ENCODE measurements around the gene RAPGEF6.

- no peak for TF ChIP-seq CTCF (tag by site-specific recombination; IDR thresholded peaks at IDR 0.05)
- no peak for TF ChIP-seq ZNF274 (IDR thresholded peaks at IDR 0.05; ENCODE audit: low read length)
- TF ChIP-seq ZNF274 (tag by site-specific recombination; IDR thresholded peaks at IDR 0.05; ENCODE audit: borderline replicate concordance): no peak
- TF ChIP-seq ZBTB6 (tag by site-specific recombination; IDR thresholded peaks at IDR 0.05): no peak
- TF ChIP-seq PATZ1 (tag by site-specific recombination; IDR thresholded peaks at IDR 0.05): no peak
- TF ChIP-seq ZNF660 (tag by site-specific recombination; IDR thresholded peaks at IDR 0.05): no peak
- TF ChIP-seq ATF2 (tag by site-specific recombination; IDR thresholded peaks at IDR 0.05; ENCODE audit: low read depth): no peak
- TF ChIP-seq KLF1 (tag by site-specific recombination; IDR thresholded peaks at IDR 0.05): no peak
Observed at GRCh38 chr5:131459216-131459615, 175.8 kb downstream of the RAPGEF6 start.

All from HEK293 (cell line).